Effector memory CD4-positive, alpha-beta T cell (primary cell): ENCODE results near the gene BMI1.

Experiments
- DNase-seq, 3 donors: peaks; one replicate each; pipeline ENCODE4 v3.0.0-alpha.2; 2020
- H3K27ac ChIP-seq: 2 replicates; pipeline ENCODE4 v1.7.0; 2013; ENCODE audit warnings: mild to moderate bottlenecking, low read length, moderate library complexity; ENCODE audit not compliant: insufficient read depth, poor library complexity, severe bottlenecking
- H3K27me3 ChIP-seq: replicated peaks from 2 replicates; pipeline ENCODE4 v1.7.0; 2013; ENCODE audit warnings: mild to moderate bottlenecking, low read length; ENCODE audit not compliant: insufficient read depth, control insufficient read depth, poor library complexity, severe bottlenecking
- H3K36me3 ChIP-seq: 2 replicates; pipeline ENCODE4 v1.7.0; 2013; ENCODE audit warnings: mild to moderate bottlenecking, low read length, moderate library complexity; ENCODE audit not compliant: control insufficient read depth, insufficient read depth
- H3K4me1 ChIP-seq: 2 replicates; pipeline ENCODE4 v1.7.0; 2013; ENCODE audit warnings: low read length, mild to moderate bottlenecking; ENCODE audit not compliant: control insufficient read depth, insufficient read depth, poor library complexity, severe bottlenecking
- H3K4me3 ChIP-seq: 2 replicates; pipeline ENCODE4 v1.7.0; 2013; ENCODE audit warnings: low read length, low read depth, mild to moderate bottlenecking; ENCODE audit not compliant: insufficient read depth, poor library complexity, severe bottlenecking
- H3K9me3 ChIP-seq: 2 replicates; pipeline ENCODE4 v1.7.0; 2013; ENCODE audit warnings: mild to moderate bottlenecking, low read length, moderate library complexity; ENCODE audit not compliant: control insufficient read depth

BMI1 gene

DNA sequence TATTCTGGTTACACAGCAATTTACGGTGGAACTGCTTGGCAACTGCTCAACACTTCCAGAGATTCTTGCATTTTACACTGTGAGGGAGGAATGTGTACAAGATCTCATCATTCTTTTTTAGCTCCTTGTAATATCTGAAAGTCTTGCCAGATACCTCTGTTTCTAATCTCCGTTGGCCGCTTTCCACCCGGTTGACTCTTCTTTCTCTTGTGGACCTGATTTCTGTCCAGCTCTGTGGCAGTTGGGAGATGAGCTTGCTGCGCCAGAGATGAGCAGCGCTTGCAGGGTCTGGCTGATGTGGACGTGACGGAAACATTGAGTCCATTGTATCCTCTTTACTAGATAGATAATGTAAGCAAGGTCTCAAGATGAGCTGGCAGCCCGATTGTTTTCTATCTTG is 52.0 kb downstream of the BMI1 start:
- H3K36me3 ChIP-seq, result no peaks in the 10 kb centered on the region
- no peak overlapping the region for H3K27ac ChIP-seq
- no peak for DNase-seq
- no peaks in the 10 kb centered on the region for H3K27me3 ChIP-seq
- no peak overlapping the region for H3K4me3 ChIP-seq
- H3K4me1 ChIP-seq, result no peaks in the 10 kb centered on the region
- no peaks in the 10 kb centered on the region for H3K9me3 ChIP-seq

DNA sequence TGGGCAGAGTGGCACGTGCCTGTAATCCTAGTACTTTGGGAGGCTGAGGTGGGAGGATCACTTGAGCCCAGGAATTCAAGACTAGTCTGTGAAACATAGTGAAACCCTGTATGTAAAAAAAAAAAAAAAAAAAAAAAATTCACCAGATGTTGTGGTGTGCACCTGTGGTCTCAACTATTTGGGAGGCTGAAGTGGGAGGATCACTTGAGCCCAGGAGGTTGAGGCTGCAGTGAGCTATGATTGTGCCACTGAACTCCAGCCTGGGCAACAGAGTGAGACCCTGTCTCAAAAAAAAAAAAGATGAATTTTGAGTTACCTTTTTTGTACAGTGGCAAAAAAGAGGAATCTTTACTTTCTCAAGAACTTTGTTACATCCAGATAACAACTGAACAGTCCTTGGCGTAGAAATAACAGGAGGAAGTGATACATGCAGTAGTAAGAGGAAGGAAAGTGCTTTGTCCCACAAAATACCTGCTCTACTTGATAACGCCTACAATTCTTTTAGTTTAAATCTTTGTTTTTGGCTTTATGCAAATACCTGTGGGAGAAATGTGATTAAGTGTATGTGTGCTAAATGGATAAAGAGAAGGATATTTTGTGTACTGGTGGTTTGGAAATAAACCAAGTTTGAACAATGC is 53.7 kb downstream of the BMI1 start:
- DNase-seq, result no peak
- no peaks in the 10 kb centered on the region for H3K4me1 ChIP-seq
- no peaks in the 10 kb centered on the region for H3K9me3 ChIP-seq
- H3K4me3 ChIP-seq, result no peak overlapping the region
- H3K27ac ChIP-seq, result no peak overlapping the region
- H3K36me3 ChIP-seq, result no peaks in the 10 kb centered on the region
- H3K27me3 ChIP-seq, result no peaks in the 10 kb centered on the region

DNA sequence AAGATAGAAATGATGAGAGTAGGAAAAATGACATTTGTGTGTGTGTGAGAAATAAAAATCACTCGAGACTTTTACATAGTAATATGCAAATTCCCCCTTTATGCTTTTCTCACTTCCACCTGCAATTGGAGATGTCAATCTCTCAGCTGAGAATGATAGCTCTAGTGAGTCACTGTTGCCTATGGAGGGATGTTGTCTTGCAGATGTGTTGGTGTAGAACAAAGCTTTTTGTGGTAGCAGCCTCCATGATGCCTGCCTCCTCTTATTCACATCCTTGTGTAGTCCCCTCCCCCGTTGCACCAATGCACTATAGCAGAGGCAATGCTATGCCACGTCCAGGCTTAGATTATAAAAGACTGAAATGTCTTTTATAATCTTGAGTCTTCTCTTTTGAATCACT is 58.2 kb downstream of the BMI1 start:
- Histone ChIP-seq H3K27me3 (no peaks in the 10 kb centered on the region), H3K4me3 (no peak overlapping the region), H3K36me3 (no peaks in the 10 kb centered on the region), H3K4me1 (no peaks in the 10 kb centered on the region), H3K27ac (no peak overlapping the region), H3K9me3 (no peaks in the 10 kb centered on the region)
- DNase-seq, result no peak
